ENCODE data around the gene PELI1. TPM values are rescaled to one million over a fixed set of nuclear protein-coding genes. Genes with fewer than 3 reads are reported as not detected.
"Not testable (repeated sequence)": the region's sequence is repeated elsewhere in the genome, so short reads cannot be mapped to it uniquely, and the experiment has no call there.

PELI1 gene
- total and polyA plus RNA-seq, 4 experiments from 2014 or later, result 11.3 to 40.5 (median 26.1) TPM

DNA sequence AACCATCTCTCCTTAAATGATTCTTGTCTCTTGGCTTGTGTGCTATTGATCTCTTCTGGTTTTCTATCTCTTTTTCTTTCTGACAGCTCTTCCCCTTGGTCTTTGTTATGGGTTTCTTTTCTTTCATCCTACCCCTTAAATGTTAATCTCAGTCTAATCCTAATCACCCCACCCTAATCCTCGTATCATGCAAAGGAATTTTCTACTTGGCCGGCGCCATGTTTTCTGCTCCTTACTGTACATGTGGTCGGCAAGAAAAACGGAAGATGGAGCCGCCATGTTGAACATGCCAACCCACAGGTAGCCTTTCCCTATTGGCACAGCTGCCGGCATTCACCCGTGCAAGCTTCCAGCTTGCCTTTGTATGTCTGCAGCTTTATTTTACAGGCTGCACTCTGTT is 63.2 kb downstream of the PELI1 start:
- no peaks in the 10 kb centered on the region for H3K4me1 ChIP-seq (ENCODE audit: insufficient read depth, low read length)
- no peak overlapping the region for H3K4me3 ChIP-seq (ENCODE audit: low read length in 2 of 2)
- H3K9me3 Mint-ChIP-seq, result no peaks in the 10 kb centered on the region
- no peak for DNase-seq
- ChIA-PET POLR2A (ENCODE audit: partially characterized antibody) (no interaction called here), CTCF (ENCODE audit: partially characterized antibody) (interaction anchor here (1.5 kb wide), 1 partner anchor 247 kb away, joined by 3 read pairs; no protein-coding TSS in a partner anchor)
- H3K4me3 Mint-ChIP-seq, result no peak overlapping the region
- no peaks in the 10 kb centered on the region for H3K4me1 Mint-ChIP-seq
- H3K27me3 ChIP-seq (ENCODE audit: insufficient read depth, low read length), result no peaks in the 10 kb centered on the region
- H3K27ac ChIP-seq (ENCODE audit: low read depth, low read length), result no peak overlapping the region
- H3K9me3 ChIP-seq (ENCODE audit: control insufficient read depth in 1 of 2, low read length in 2 of 2), result no peaks in the 10 kb centered on the region
- H3K27me3 Mint-ChIP-seq, result peaks cover 2 to 3% of the 10 kb centered on the region in 2 donors
- no peaks in the 10 kb centered on the region for H3K36me3 ChIP-seq (ENCODE audit: insufficient read depth, low read length)
- intact Hi-C loops (cut with micrococcal nuclease), result no loop called here
- no peaks in the 10 kb centered on the region for H3K36me3 Mint-ChIP-seq
- no peak overlapping the region for H3K27ac Mint-ChIP-seq

DNA sequence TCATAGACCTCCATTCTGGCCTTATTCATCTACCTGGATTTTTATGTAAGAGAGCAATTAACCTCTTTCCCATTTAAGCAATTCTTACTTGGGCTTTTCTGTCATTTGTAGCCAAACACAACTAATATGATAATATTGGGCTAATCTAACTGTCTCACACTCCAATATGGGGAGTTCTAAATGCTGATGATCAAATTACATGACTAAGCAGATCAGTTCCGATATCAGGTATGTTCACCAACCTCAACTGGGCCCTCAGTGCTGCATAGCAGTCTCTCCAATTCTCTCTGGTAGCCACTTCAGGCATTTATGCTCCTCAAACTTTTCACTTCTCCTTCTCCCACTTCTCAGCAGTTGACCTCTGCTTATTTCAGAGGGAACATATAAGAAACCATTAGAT is 64.0 kb downstream of the PELI1 start:
- Mint-ChIP-seq H3K4me1 (no peaks in the 10 kb centered on the region), H3K27ac (no peak overlapping the region)
- DNase-seq, result no peak

DNA sequence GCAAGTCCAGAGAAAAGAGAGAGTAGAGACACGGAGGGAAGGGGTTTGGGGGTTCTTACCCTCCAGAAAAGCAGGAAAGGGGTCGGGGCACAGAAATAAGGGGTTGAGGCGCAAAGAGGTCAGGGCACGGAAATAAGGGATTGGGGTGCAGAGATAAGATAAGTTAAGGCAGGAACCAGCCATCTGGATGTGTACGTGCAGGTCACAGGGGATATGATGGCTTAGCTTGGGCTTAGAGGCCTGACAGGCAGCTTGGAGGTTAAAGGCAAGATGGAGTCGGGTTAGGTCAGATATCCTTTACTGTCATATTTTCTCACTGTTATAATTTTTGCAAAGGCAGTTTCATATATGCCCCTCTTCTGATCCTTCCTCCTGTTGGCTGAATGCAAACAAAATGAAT is 64.5 kb downstream of the PELI1 start:
- not testable (repeated sequence) for H3K27me3 ChIP-seq (ENCODE audit: insufficient read depth, low read length)

More for the DNA sequence above, 64.0 kb downstream of the PELI1 start:
- Mint-ChIP-seq H3K9me3 (no peaks in the 10 kb centered on the region), H3K27me3 (peaks cover 2 to 3% of the 10 kb centered on the region in 2 donors), H3K4me3 (no peak overlapping the region), H3K36me3 (no peaks in the 10 kb centered on the region)
- Histone ChIP-seq H3K27me3 (ENCODE audit: insufficient read depth, low read length) (no peaks in the 10 kb centered on the region), H3K4me1 (ENCODE audit: insufficient read depth, low read length) (no peaks in the 10 kb centered on the region), H3K9me3 (ENCODE audit: control insufficient read depth in 1 of 2, low read length in 2 of 2) (no peaks in the 10 kb centered on the region), H3K4me3 (ENCODE audit: low read length in 2 of 2) (no peak overlapping the region), H3K36me3 (ENCODE audit: insufficient read depth, low read length) (no peaks in the 10 kb centered on the region), H3K27ac (ENCODE audit: low read depth, low read length) (no peak overlapping the region)
- intact Hi-C loops (cut with micrococcal nuclease), result no loop called here
- POLR2A ChIA-PET (ENCODE audit: partially characterized antibody), result no interaction called here
- CTCF ChIA-PET (ENCODE audit: partially characterized antibody), result interaction anchor here (0.6 kb wide), 1 partner anchor 42 kb away, joined by 4 read pairs; no protein-coding TSS in a partner anchor

GRCh38 chr2:64076828-64077227 is 67.4 kb downstream of the PELI1 start:
- H3K27me3 ChIP-seq (ENCODE audit: insufficient read depth, low read length); H3K4me1 Mint-ChIP-seq; H3K36me3 Mint-ChIP-seq; H3K27ac ChIP-seq (ENCODE audit: low read depth, low read length); H3K9me3 ChIP-seq (ENCODE audit: control insufficient read depth in 1 of 2, low read length in 2 of 2); CTCF ChIA-PET (ENCODE audit: partially characterized antibody); DNase-seq; intact Hi-C loops (cut with micrococcal nuclease); H3K36me3 ChIP-seq (ENCODE audit: insufficient read depth, low read length); H3K27ac Mint-ChIP-seq; H3K9me3 Mint-ChIP-seq; H3K27me3 Mint-ChIP-seq; H3K4me3 Mint-ChIP-seq; H3K4me1 ChIP-seq (ENCODE audit: insufficient read depth, low read length); H3K4me3 ChIP-seq (ENCODE audit: low read length in 2 of 2); POLR2A ChIA-PET (ENCODE audit: partially characterized antibody): not testable (repeated sequence)

More for the DNA sequence above, 64.5 kb downstream of the PELI1 start:
- POLR2A ChIA-PET (ENCODE audit: partially characterized antibody); H3K4me3 Mint-ChIP-seq; H3K9me3 Mint-ChIP-seq; H3K9me3 ChIP-seq (ENCODE audit: control insufficient read depth in 1 of 2, low read length in 2 of 2); H3K36me3 ChIP-seq (ENCODE audit: insufficient read depth, low read length); H3K4me1 Mint-ChIP-seq; intact Hi-C loops (cut with micrococcal nuclease); DNase-seq; H3K36me3 Mint-ChIP-seq; H3K27ac ChIP-seq (ENCODE audit: low read depth, low read length); H3K27ac Mint-ChIP-seq; H3K27me3 Mint-ChIP-seq; H3K4me1 ChIP-seq (ENCODE audit: insufficient read depth, low read length); H3K4me3 ChIP-seq (ENCODE audit: low read length in 2 of 2): not testable (repeated sequence)
- CTCF ChIA-PET (ENCODE audit: partially characterized antibody), result interaction anchor here (0.6 kb wide), 1 partner anchor 42 kb away, joined by 4 read pairs; no protein-coding TSS in a partner anchor

DNA sequence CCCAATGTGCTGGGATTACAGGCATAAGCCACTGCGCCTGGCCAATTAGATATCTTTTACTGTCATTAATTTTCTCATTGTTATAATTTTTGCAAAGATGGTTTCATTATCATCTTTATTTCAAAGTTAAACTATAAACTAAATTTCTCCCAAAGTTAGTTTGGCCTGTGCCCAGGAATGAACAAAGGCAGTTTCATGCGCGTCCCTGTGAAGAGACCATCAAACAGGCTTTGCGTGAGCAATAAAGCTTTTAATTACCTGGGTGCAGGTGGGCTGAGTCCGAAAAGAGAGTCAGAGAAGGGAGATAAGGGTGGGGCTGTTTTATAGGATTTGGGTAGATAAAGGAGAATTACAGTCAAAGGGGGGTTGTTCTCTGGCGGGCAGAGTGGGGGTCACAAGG is 69.6 kb downstream of the PELI1 start:
- H3K9me3 ChIP-seq (ENCODE audit: control insufficient read depth in 1 of 2, low read length in 2 of 2); H3K4me3 Mint-ChIP-seq; H3K27ac ChIP-seq (ENCODE audit: low read depth, low read length); H3K4me1 Mint-ChIP-seq; H3K36me3 Mint-ChIP-seq; H3K27me3 Mint-ChIP-seq; intact Hi-C loops (cut with micrococcal nuclease); DNase-seq; POLR2A ChIA-PET (ENCODE audit: partially characterized antibody); H3K27me3 ChIP-seq (ENCODE audit: insufficient read depth, low read length); H3K9me3 Mint-ChIP-seq; H3K27ac Mint-ChIP-seq; H3K4me3 ChIP-seq (ENCODE audit: low read length in 2 of 2); H3K36me3 ChIP-seq (ENCODE audit: insufficient read depth, low read length); H3K4me1 ChIP-seq (ENCODE audit: insufficient read depth, low read length): not testable (repeated sequence)
- CTCF ChIA-PET (ENCODE audit: partially characterized antibody), result interaction anchor here (1.6 kb wide), 1 partner anchor 256 kb away, joined by 5 read pairs; no protein-coding TSS in a partner anchor

DNA sequence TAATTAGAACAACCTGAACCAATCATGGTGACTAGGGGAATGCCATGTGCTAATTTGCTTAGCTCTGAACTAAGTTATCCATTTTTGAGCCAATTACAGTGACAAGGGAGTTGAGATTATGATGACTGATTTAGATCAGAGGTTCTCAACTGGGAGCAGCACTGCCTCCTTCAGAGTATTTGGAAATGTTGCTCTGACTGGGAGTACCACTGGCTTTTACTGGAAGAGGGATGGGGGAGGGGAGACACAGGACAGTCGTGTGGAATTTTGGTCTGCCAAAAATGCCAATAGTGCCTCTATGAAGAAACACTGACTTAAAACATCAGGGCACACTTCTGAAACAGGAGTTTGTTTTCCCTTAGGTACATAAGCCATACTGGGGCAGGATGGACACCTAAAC is 76.9 kb downstream of the PELI1 start:
- intact Hi-C loops (cut with micrococcal nuclease), result no loop called here
- no peak for DNase-seq
- H3K36me3 Mint-ChIP-seq, result no peaks in the 10 kb centered on the region
- ChIA-PET CTCF (ENCODE audit: partially characterized antibody) (no interaction called here), POLR2A (ENCODE audit: partially characterized antibody) (no interaction called here)
- Histone ChIP-seq H3K27ac (ENCODE audit: low read depth, low read length) (no peak overlapping the region), H3K36me3 (ENCODE audit: insufficient read depth, low read length) (no peaks in the 10 kb centered on the region), H3K9me3 (ENCODE audit: control insufficient read depth in 1 of 2, low read length in 2 of 2) (no peaks in the 10 kb centered on the region), H3K4me3 (ENCODE audit: low read length in 2 of 2) (no peak overlapping the region), H3K27me3 (ENCODE audit: insufficient read depth, low read length) (no peaks in the 10 kb centered on the region), H3K4me1 (ENCODE audit: insufficient read depth, low read length) (peaks cover 19% of the 10 kb centered on the region)
- H3K4me3 Mint-ChIP-seq, result no peak overlapping the region
- H3K27me3 Mint-ChIP-seq, result no peaks in the 10 kb centered on the region
- H3K27ac Mint-ChIP-seq, result no peak overlapping the region
- peaks cover 14 to 29% (median 19%) of the 10 kb centered on the region in 4 donors for H3K4me1 Mint-ChIP-seq
- no peaks in the 10 kb centered on the region for H3K9me3 Mint-ChIP-seq

DNA sequence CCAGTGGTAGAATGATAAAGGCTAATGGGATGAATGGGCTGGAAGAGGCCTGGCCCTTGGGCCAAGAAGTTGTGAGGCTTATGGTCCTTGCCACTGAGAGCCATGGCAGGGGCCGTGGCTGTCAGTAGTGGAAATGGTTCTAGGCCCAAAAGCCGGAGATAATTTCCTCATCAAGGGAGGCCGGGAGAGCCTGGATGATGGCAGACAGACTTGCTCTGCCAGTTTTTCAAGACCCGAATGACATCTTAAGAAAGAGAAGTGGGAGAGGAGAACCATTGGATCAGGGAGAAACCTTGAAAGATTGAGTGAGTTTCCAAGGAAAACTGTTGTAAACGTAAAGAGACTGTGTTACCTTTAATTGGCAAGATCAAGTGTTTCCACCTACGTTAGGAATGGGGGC is 78.7 kb downstream of the PELI1 start:
- CTCF ChIA-PET (ENCODE audit: partially characterized antibody), result interaction anchor here (1.8 to 1.9 kb wide), 2 partner anchors 16 to 263 kb away, joined by 8 to 9 read pairs; no protein-coding TSS in a partner anchor
- intact Hi-C loops (cut with micrococcal nuclease), result no loop called here

More for the DNA sequence above, 78.7 kb downstream of the PELI1 start:
- no peaks in the 10 kb centered on the region for H3K27me3 ChIP-seq (ENCODE audit: insufficient read depth, low read length)
- peaks cover 14 to 30% (median 19%) of the 10 kb centered on the region in 4 donors for H3K4me1 Mint-ChIP-seq
- no peaks in the 10 kb centered on the region for H3K9me3 ChIP-seq (ENCODE audit: control insufficient read depth in 1 of 2, low read length in 2 of 2)
- H3K36me3 ChIP-seq (ENCODE audit: insufficient read depth, low read length), result no peaks in the 10 kb centered on the region
- no peaks in the 10 kb centered on the region for H3K27me3 Mint-ChIP-seq
- H3K9me3 Mint-ChIP-seq, result peaks cover 0 to 2% (median 0%) of the 10 kb centered on the region in 8 donors
- peak overlapping the region in 4 of 7 donors; percentile 66 to 93 (median 86) for H3K27ac Mint-ChIP-seq
- peak overlapping the region in 1 of 8 donors; percentile 18 for H3K4me3 Mint-ChIP-seq
- H3K4me3 ChIP-seq (ENCODE audit: low read length in 2 of 2), result no peak overlapping the region
- peaks cover 19% of the 10 kb centered on the region for H3K4me1 ChIP-seq (ENCODE audit: insufficient read depth, low read length)
- no peak overlapping the region for H3K27ac ChIP-seq (ENCODE audit: low read depth, low read length)
- no peak for DNase-seq
- H3K36me3 Mint-ChIP-seq, result no peaks in the 10 kb centered on the region
- POLR2A ChIA-PET (ENCODE audit: partially characterized antibody), result no interaction called here
